Measurements from ENCODE around the gene NHS.
"Not testable (repeated sequence)": the region's sequence is repeated elsewhere in the genome, so short reads cannot be mapped to it uniquely, and the experiment has no call there.

The NHS gene

DNA sequence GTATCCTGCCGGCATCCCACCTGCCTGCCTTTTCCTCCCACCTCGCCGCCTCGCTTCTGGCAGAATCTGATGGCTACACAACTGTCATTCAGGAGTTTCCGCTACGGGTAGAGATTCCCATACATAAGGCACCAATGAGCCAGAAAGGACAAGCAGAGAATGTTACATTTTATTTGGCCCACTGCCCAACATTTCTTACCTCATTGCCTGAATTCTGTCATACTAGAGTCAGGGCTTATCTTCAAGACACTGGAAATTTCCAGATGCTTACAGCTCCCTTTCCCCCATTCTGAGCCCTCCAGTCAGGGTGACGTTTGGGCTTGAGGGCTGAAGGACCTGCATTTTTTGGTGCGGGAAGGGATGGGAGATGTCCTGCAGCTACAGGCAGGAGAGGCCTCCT is 113.0 kb downstream of the NHS start:
- in situ Hi-C loops (cut with MboI; ENCODE audit: low sequenced_read_pairs): no loop called here

DNA sequence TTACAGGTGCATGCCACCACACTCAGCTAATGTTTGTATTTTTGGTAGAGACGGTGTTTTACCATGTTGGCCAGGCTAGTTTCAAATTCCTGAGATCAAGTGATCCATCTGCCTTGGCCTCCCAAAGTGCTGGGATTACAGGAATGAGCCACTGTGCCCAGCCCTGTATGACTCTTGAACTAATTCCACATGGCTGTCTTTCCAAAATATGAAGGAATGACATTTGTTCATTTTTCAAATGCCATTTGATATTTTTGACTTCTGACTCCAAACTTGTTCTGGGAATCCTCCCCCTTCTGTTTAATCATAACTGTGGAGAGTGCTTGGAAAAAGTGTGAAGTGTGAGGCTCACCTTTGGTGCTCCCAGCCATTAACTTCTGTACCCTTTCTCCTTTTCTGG is 119.2 kb downstream of the NHS start:
- in situ Hi-C loops (cut with MboI; ENCODE audit: low sequenced_read_pairs): no loop called here

DNA sequence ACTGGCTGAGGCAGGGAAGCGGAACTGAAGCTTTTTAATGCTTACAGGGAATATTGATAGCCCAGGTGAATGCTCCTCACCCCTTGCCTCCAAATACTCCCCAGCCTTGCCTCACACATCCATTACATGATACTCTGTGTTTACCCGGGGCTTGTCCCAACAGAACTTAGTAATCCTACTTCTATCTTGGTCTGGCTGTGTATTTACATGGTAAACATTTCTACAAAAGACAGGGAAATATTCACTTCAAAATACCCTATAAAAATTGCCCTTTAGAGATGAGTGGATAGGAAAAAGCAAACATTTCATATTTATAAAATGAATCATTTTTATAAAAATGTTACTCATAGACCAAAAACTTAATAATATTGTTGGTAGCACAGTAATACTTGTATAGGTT is 120.1 kb downstream of the NHS start:
- in situ Hi-C loops (cut with MboI; ENCODE audit: low sequenced_read_pairs): no loop called here

DNA sequence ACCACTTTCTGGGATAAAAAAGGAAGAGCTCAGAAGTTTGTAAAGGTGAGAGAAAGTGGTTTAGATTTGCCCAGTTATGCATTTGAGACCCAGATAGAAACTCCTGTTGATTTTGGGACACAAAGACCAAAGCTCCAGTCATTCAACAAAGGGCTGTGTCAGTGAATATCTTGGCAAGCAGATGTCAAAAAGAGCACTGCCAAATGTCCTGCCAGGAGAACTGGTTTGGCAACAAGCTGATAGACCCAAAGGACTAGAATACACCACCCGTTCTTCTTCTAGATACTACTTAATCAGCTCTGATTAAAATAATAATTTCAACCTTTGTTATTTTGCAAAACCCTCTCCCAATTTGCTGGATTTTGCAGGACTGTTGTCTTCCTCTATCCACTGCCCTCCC is 121.4 kb downstream of the NHS start:
- in situ Hi-C loops (cut with MboI; ENCODE audit: low sequenced_read_pairs): no loop called here

DNA sequence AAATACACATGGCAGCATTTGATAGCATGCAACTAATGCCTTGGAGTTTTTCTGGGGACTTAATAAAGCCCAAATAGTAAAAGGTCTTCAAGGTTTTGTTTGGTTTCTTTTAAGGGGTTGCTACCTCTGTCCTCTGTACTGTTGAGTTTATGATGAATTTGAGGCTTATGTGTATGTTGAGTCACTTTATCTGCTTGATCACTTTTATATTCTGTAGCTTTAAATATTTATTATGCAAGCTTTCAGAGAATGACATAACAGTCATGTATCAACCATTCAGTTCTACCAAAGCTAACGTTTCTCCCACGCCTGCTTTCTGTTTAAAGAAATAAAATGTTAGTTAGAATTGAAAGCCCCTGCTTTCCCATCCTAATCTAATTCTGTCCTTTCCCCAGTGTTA is 122.2 kb downstream of the NHS start:
- in situ Hi-C loops (cut with MboI; ENCODE audit: low sequenced_read_pairs): no loop called here

DNA sequence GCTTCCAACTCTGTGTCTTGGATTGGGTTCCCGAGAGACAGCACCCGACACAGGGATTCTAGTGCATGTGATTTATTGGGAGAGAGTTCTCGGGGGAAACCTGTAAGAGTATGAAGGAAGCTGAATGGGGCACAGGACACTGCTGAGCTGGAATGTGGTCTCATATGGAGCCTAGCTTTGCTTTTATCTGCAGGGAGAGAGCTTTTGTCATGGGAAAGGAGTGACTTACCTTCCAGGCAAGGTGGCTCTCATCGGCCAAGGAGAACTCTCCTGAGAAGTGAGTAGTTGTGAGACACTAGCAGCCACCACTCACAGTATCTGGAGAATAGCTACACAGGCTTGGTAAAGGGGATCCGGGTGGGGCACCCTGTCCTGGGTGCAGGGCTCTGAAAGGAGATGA is 124.5 kb downstream of the NHS start:
- in situ Hi-C loops (cut with MboI; ENCODE audit: low sequenced_read_pairs): no loop called here

DNA sequence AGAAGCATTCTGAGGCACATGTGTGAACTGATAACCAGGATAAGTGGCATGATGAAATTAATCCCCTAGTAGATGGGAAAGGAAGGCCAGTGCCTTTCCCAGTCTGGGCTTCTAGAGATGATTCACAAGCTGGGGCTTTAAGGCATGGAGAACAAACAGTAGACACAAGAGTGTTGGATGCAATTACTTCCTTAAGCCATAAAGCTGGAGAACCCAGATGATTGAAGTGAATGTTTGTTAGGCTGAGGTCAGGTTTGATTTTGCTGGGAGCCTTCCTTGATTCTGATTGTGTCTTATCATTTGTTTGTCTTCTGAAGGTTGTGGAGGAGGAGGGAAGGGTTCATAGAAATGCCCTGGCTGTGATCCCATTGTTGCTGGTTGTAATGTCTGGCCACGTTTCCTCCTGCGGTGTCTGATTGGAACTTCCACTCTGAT is 125.2 kb downstream of the NHS start:
- in situ Hi-C loops (cut with MboI; ENCODE audit: low sequenced_read_pairs): no loop called here

DNA sequence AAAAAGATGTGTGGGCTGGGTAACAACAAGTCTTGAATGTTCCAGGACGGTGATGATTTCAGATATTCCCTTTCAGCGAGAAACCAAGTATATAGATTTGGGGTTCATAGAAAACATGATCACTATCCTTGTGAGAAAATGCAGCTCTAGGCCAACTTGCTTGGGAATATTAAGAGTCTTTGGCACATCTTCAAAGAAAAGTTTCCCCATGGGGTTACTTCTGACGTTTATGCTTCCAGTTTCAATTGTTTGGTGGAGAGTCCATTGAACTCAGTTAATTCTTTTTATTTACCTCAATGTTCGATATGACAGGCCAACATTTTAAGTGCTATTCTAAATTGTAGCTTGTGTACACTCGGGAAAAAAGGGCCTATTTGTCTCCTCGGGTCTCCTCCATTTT is 126.7 kb downstream of the NHS start:
- in situ Hi-C loops (cut with MboI; ENCODE audit: low sequenced_read_pairs): no loop called here

DNA sequence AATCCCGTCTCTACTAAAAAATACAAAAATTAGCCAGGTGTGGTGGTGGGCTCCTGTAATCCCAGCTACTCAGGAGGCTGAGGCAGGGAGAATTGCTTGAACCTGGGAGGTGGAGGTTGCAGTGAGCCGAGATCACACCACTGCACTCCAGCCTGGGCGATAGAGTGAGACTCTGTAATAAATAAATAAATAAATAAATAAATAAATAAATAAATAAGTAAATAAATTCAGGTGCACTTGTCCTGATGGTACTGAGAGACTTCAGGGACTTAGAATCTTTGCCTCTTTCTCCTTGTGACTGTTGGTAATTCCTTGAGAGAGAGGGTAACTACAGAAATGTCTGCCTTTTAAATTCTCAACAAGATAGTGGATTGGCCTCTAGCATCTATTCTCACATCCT is 131.4 kb downstream of the NHS start:
- in situ Hi-C loops (cut with MboI; ENCODE audit: low sequenced_read_pairs): not testable (repeated sequence)

DNA sequence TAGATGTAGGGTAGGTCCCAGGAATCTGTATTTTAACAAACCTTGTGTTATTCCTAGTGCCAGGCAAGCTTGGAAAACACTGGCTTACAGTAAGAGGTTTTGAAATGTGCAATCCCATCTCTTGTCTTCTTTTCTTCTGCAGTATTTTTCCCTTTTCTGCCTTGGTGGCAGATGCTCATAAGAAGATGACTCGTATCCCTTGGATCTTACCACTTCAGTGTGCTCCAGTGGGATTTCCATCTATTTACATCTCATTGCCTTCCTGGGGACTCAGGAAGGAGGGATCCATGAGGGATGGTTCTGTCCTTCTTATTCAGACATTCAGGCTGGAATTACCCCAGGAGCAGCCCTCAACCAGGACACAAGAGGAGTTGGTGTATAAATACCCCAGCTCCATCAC is 136.6 kb downstream of the NHS start:
- in situ Hi-C loops (cut with MboI; ENCODE audit: low sequenced_read_pairs): no loop called here

DNA sequence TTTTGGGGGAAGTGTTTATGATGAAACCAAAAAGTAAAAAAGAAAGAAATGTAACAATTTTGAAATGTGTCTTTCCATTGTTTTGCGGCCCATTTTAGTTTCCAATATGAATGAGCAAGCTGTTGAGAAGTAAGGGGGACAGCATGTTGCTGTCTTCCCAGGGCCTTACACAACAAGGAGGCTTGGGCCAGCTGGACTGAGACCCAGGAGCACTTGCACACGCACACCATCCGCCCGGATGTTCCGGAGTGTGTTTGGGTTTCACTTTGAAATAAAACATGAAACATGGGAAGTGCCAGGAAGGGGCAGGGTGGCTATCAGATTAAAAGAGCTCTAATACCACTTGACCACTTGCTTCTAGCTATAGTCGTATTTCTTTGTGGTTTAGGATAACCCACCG is 144.4 kb downstream of the NHS start:
- in situ Hi-C loops (cut with MboI; ENCODE audit: low sequenced_read_pairs): no loop called here

DNA sequence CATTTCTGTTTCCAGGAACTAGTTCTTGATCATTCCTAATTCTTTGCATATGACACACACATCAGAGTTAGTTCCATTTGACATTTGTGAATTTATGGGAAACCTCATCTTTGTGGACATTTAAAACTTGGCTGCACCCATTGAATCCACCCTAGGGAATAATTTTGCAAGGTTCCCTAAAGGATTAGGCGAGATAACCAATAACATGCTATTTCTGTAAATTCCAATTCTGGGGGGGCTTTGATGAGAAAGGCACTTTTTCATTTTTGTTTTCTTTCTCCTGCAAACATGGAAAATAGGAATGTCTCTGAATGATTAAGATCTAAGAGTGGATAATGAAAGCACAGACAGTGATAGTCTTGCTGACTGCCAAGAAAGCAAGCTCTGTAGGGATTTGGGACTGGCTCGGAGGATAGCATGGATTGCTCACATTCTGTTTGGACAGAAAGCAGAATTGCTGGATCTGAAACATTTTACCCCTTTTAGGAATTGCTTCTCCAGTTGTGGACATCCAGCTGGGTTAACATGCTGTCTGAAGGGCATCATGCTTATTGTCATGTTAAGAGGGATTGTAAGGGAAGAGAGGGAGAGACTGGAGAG is 145.1 kb downstream of the NHS start:
- in situ Hi-C loops (cut with MboI; ENCODE audit: low sequenced_read_pairs): no loop called here

DNA sequence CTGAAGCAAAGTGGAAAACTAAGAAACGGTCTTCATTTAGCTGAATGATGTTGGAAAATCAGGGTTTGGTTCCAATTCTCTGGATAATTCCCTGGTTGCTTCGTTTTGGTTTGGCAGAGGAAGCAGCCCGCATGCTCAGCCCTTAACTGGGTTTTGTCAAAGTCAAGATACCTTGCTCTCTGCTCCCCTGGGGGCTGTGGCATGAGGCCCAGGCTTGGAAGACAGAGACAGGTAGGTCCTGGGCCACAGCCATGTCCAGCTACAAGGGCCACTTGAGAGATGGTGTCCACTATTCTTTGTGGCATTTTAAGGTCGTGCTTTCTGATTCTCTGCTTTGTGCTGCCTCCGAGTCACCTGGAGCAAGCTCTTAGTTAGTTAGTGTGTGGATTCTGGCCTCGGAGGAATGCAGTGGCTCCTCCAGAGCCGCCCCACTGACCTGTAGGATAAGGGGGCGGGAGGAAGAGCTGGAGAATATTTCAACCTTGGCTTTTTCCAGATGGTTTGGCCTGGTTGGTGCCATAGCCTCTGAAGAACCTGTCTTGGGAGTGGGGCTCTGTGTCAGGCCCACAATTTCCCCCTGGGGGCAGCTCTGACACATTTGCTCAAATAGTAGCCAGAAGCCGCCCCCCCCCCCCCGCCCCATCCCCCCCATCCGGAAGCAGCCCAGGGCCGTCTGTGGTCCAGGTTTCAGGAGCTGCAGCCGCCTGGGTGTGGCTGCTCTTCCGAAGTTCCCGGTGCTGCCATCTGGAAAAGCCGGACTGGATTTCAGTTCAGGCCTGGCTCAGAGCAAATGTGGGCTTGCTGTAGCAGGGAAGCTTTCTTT is 147.1 kb downstream of the NHS start:
- in situ Hi-C loops (cut with MboI; ENCODE audit: low sequenced_read_pairs): no loop called here

DNA sequence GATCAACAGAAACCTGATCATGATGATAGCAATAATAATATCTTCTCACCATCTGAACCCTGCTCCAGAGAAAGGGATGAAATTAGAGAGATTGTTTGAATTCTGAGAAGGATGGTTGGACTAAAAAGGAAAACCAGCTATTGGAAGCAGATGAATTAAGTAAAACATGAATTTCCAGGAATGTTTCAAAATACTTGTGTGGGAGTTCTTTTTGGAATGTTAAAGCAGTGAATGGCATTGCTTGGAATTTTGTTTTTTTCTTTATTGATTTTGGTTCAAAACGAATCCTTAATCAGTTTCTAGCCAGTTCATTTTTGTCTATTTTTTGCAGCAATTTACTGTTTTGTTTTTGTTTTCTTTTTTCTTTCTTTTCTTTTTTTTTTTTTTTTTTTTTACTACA is 150.3 kb downstream of the NHS start:
- in situ Hi-C loops (cut with MboI; ENCODE audit: low sequenced_read_pairs): no loop called here

DNA sequence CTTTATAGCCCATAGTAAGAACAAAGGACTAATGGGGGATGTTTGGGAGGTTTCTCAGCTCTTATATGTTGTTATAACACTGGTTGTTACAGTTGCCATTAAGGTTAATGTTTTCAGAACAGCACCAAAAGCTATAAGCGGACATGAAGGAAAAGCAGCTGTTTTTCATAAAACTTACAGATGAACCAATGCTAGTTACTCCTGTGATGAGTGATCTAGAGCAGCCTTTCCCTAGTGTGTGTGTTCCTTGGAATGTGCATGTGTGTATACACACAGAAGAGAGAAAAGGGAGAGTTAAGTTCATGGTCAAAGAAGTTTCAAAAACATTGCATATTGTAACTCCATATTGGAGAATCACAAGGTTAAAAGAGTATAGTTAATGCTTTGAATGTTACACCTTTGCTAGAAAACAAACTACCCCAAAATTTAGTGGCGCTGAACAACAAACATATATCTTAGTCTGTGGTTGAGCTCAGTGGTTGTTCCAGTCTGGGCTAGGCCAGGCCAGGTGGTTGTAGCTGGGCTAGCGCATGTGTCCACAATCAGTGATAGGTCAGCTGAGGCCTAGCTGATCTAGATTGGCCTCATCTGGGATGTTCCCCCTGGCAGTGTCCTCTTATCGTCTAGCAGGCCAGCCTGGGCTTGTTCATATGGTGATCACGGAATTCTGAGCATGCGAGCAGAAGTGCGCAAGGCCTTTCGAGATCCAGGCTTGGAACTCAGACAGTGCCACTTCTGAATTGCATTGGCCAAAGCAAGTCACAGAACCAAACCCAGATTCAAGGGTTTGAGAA is 151.0 kb downstream of the NHS start:
- in situ Hi-C loops (cut with MboI; ENCODE audit: low sequenced_read_pairs): no loop called here

DNA sequence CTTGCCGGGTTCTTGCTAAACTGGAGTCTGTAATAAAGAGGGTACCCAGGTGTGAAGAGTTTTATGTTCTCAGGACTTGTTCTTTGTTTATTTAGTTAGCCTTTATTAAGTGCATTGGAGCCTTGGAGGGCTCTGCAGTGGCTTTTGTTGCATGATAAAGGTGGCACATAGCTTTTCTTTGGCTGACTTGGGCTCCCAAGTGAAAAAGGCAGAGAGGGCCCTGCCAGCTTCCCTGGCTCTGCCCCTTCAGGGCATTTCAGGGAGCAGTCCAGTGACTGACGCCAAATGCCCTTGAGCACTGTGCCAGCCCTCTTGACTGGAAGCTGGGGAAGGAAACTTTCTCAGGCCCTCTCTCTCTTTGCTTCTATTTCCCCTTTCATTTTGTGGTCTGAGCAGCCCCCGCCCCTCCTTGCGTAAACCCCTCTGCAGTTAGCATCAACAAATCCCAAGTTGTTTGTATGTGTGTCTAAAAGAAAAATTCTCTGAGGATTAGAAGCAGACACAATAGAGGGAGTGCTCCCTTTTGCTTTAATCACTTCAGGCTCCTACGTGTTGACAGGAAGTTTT is 152.2 kb downstream of the NHS start:
- in situ Hi-C loops (cut with MboI; ENCODE audit: low sequenced_read_pairs): no loop called here

DNA sequence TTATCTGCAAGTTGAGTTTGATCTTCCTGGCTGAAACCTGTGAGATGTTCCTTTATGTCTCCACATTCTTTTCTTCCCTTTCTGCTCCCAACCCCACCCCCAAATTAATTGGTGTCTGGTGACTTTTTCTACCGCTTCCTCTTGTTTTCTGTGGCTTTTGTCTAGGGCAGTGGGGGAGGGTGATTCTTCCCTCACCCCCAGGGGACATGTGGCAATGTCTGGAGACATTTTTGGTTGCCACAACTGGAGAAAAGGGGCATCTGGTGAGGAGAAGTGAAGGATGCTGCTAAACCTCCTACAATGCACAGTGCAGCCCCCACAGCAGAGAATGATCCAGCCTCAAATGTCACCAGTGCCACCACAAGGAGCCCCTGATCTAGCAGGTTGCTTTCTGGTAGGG is 152.9 kb downstream of the NHS start:
- in situ Hi-C loops (cut with MboI; ENCODE audit: low sequenced_read_pairs): no loop called here

DNA sequence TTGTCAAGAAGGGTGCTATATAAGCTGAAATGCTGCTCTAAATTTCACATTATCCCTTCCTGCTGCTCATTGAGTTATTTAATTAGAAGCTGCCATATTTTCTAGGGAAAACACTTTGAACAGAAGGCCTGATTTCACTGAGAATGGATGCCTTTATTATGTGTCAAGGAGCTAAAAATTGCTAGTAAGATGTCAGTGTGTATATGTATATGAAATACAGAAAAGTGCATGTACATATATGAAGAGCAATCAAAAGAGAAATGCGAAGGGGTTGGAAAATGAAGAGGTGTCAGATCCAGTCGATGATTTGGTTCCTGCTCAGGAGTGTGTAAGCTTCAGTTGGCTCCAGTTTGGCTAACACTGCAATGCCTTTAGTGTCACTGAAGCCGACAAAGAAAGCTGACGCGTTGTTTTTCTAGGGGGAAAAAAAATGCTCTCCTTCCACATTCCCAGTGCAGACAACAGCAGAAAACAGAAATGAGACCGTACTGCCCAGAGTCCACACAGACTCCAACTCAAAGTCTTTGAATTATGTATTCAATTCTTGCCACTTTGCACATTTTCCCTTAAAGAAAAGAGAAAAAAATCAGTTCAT is 154.2 kb downstream of the NHS start:
- in situ Hi-C loops (cut with MboI; ENCODE audit: low sequenced_read_pairs): no loop called here

DNA sequence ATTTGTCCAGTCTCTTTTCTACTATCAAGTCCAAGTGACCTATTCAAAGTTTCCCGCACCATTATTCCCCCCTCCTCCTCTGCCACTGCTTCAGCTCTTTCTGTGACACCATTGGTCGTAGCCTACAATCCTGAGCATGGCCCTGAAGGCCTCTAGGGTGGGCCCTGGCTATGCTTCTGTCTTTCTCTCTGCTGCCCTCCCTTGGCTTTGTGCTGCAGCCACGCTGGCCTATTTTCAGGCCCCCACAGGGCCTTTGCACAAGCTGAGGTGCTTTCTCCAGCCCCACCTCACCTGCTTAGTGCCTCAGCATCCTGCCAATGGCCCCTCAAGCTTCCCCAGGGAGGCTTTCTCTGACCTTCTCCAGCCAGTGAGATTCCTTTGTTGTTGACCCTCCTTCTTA is 156.5 kb downstream of the NHS start:
- in situ Hi-C loops (cut with MboI; ENCODE audit: low sequenced_read_pairs): no loop called here

DNA sequence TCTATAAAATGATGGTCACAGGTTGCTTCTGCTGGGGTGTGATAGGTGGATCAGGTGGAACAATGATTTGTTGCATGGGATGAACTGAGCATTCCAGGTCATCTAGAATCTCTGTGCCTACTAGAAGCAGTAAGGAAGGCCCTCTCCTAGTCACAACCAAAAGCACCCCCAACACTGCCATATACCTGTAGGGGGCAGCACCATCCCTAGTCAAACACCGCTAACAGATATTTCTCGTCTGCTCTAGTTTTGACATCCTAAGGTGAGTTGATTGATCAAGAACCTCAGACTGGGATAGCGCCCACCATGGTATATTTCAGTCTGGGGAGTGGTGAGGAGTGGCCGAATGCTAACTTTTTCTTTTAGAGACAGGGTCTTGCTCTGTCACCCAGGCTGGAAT is 160.2 kb downstream of the NHS start:
- in situ Hi-C loops (cut with MboI; ENCODE audit: low sequenced_read_pairs): no loop called here

DNA sequence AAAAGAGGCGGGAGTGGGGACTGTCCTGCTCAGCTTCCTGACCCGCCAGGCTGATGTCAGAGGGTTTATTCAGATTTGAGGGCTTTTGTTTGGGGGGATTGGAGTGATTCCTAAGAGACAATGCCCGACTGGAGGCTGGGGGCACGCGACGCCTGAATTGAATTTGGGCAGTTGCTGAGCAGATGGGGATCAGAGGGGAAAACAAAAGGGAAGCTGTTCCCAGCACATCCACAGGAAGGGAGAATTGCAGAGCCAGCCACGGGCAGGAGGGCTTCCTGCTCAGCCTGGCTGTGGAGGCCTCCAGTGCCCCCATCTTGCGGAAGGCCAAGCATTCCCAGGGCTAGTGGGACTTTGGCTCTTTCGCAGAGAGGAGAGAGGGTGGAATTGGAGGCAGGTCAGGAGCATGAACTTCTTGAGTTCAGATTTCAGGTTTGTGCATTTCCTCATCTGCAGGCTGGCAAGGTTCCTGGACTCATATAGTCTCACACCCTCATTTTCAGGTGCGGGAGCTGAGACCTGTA is 162.8 kb downstream of the NHS start:
- in situ Hi-C loops (cut with MboI; ENCODE audit: low sequenced_read_pairs): no loop called here
